ENCODE measurements around the gene TTC13.

TTC13 gene

DNA sequence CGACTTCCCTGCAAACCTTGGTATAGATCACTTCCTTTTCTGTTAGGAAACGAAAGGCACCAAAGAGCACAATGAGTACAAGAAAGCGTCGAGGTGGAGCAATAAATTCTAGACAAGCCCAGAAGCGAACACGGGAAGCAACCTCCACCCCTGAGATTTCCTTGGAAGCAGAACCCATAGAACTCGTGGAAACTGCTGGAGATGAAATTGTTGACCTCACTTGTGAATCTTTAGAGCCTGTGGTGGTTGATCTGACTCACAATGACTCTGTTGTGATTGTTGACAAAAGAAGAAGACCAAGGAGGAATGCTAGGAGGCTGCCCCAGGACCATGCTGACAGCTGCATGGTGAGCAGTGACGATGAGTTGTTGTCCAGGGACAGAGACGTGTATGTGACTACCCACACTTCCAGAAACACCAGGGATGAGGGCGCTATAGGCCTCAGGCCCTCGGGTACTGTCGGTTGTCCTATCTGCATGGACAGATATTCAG lies 42.9 kb upstream of the TTC13 start:
- H3K4me3 ChIP-seq (ENCODE audit: low read depth, low read length) = no peak overlapping the region
- in situ Hi-C loops (cut with HindIII; ENCODE audit: low sequenced_read_pairs) = no loop called here
- no peak for DNase-seq (ENCODE audit: low read depth)
- TF ChIP-seq, protein P1, sequence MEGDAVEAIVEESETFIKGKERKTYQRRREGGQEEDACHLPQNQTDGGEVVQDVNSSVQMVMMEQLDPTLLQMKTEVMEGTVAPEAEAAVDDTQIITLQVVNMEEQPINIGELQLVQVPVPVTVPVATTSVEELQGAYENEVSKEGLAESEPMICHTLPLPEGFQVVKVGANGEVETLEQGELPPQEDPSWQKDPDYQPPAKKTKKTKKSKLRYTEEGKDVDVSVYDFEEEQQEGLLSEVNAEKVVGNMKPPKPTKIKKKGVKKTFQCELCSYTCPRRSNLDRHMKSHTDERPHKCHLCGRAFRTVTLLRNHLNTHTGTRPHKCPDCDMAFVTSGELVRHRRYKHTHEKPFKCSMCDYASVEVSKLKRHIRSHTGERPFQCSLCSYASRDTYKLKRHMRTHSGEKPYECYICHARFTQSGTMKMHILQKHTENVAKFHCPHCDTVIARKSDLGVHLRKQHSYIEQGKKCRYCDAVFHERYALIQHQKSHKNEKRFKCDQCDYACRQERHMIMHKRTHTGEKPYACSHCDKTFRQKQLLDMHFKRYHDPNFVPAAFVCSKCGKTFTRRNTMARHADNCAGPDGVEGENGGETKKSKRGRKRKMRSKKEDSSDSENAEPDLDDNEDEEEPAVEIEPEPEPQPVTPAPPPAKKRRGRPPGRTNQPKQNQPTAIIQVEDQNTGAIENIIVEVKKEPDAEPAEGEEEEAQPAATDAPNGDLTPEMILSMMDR (IDR thresholded peaks at IDR 0.05; ENCODE audit: low read depth, low read length, missing control alignments) = no peak

DNA sequence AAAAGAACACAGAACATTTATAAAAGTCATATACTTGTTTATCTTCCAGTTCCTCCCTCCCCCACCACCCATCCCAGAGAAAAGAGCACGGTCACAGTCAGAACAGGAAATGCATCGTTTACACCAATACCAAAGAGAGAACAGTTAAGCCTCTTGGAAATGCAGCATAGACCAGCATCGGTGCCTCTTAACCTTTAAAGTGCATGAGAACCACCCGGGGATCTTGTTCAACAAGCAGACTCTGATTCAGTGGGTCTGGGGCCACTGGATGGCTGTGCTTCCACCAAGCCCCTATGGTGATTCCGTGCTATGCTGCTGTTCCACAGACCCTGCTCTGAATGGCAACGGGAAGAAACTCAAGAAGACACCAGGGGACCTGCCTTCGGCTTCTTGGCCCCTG lies 42.2 kb upstream of the TTC13 start:
- in situ Hi-C loops (cut with HindIII; ENCODE audit: low sequenced_read_pairs) = no loop called here
- no peak for DNase-seq (ENCODE audit: low read depth)
- H3K4me3 ChIP-seq (ENCODE audit: low read depth, low read length) = no peak overlapping the region
- TF ChIP-seq, protein P1 (IDR thresholded peaks at IDR 0.05; ENCODE audit: low read depth, low read length, missing control alignments) = no peak

DNA sequence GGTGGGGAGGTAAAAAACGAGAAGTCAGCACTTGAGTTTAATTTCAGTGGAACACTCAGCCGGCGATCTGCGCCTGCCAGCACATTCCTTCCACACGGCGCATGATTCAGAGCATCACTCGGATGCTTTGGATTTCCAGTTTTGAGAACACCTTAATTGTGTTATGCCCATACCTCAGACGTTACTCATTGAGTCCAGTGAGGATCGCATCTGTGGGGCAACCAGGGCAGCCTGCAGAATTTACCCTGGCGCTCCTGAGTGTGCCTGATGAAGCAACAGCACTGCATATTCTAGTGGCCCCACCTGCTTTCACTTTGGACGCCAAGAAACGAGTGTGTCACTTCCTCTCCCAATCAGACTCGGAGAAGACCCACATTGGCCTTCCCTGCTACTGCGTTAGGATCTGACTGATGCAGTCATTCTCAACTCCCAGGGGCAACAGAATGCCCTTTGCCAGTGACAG lies 41.5 kb upstream of the TTC13 start:
- H3K4me3 ChIP-seq (ENCODE audit: low read depth, low read length) = no peak overlapping the region
- in situ Hi-C loops (cut with HindIII; ENCODE audit: low sequenced_read_pairs) = no loop called here
- DNase-seq (ENCODE audit: low read depth) = no peak
- TF ChIP-seq, protein P1 (IDR thresholded peaks at IDR 0.05; ENCODE audit: low read depth, low read length, missing control alignments) = no peak

DNA sequence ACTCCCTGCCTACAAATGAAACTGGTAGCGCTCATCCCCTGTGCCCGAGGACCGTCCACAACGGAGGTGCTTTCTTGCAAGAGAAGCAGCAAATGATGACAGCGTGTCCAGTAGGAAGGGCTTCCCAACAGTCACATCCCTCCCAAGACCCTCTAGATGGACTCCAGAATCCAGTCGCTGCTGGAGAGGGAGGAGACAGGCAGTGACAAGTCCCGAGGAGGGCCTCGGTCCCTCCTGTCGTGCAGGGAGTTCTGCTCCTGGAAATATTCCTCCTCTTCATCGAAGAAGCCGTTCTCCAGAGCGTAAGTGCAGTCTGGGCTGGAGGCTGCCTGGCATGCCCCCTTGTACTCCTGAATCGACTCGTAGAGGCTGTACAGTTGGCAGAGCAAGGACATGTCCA lies 41.0 kb upstream of the TTC13 start:
- DNase-seq (ENCODE audit: low read depth) = no peak
- TF ChIP-seq, protein P1 (IDR thresholded peaks at IDR 0.05; ENCODE audit: low read depth, low read length, missing control alignments) = no peak
- H3K4me3 ChIP-seq (ENCODE audit: low read depth, low read length) = no peak overlapping the region
- in situ Hi-C loops (cut with HindIII; ENCODE audit: low sequenced_read_pairs) = no loop called here

DNA sequence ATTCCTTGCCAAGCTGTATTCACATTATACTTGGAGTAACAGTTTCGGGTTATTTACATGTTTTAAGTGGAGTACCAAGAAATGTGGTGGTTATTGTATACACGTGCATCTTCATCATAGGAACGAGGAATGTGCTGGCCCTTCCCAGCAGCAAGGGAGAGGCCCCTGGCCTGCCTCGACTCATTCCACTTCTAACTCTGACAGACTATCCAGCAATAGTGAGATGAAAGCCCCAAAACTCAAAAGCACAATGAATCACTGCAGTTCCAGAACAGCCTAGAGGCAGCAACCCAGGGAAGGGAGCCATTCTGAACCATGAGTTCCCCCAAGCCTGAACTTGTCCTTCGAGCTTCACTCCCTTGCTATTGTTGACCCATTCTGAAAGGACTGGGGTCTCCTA lies 38.3 kb upstream of the TTC13 start:
- TF ChIP-seq, protein P1 (IDR thresholded peaks at IDR 0.05; ENCODE audit: low read depth, low read length, missing control alignments) = no peak
- no peak for DNase-seq (ENCODE audit: low read depth)
- in situ Hi-C loops (cut with HindIII; ENCODE audit: low sequenced_read_pairs) = no loop called here
- H3K4me3 ChIP-seq (ENCODE audit: low read depth, low read length) = no peak overlapping the region

DNA sequence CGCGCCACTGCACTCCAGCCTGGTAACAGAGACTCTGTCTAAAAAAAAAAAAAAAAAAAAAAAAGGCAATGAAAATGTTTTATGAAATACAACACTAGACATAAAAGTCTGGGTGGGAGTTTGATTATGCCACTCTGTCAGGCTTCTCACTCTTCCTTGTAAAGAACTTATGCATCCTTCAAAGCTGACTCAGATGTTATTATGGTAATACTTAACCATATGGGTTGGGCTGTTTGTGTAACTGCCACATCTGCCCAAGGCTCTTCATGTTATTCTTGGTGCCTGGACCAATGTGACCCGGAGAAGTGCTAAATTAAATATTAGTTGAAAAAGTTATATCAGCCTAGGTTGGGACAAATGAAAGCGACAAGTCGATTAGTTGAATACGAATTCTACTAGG lies 37.6 kb upstream of the TTC13 start:
- in situ Hi-C loops (cut with HindIII; ENCODE audit: low sequenced_read_pairs) = no loop called here
- TF ChIP-seq, protein P1 (IDR thresholded peaks at IDR 0.05; ENCODE audit: low read depth, low read length, missing control alignments) = no peak
- DNase-seq (ENCODE audit: low read depth) = no peak
- no peak overlapping the region for H3K4me3 ChIP-seq (ENCODE audit: low read depth, low read length)
